GM19324 (cell line): ENCODE measurements around the gene SMYD1.

Experiments
- ATAC-seq: cut with Tn5 transposase; IDR thresholded peaks from one replicate; pipeline ENCODE4 v1.9.1; 2021; ENCODE audit warnings: mild to moderate bottlenecking, moderate library complexity; ENCODE audit not compliant: unreplicated experiment, low FRiP score

SMYD1 gene

GRCh38 chr2:88086401-88086800 lies 18.8 kb downstream of the SMYD1 start:
- no peak for ATAC-seq

- no peak for ATAC-seq
Measured at GRCh38 chr2:88087073-88087472, 19.4 kb downstream of the SMYD1 start.

- no peak for ATAC-seq
Measured at GRCh38 chr2:88087763-88088162, 20.1 kb downstream of the SMYD1 start.

GRCh38 chr2:88088999-88089398 lies 21.4 kb downstream of the SMYD1 start:
- ATAC-seq, result no peak

- no peak for ATAC-seq
Measured at GRCh38 chr2:88090446-88091283, 23.0 kb downstream of the SMYD1 start.

- no peak for ATAC-seq
Measured at GRCh38 chr2:88091943-88092342, 24.3 kb downstream of the SMYD1 start.

GRCh38 chr2:88092773-88093172 lies 25.1 kb downstream of the SMYD1 start:
- ATAC-seq, result no peak

GRCh38 chr2:88095022-88095421 lies 27.4 kb downstream of the SMYD1 start:
- ATAC-seq, result no peak

- no peak for ATAC-seq
Measured at GRCh38 chr2:88096708-88097107, 29.1 kb downstream of the SMYD1 start.

- no peak for ATAC-seq
Measured at GRCh38 chr2:88097192-88097591, 29.6 kb downstream of the SMYD1 start.

GRCh38 chr2:88097891-88098557 lies 30.4 kb downstream of the SMYD1 start:
- no peak for ATAC-seq

GRCh38 chr2:88098558-88098900 lies 30.9 kb downstream of the SMYD1 start:
- no peak for ATAC-seq

- no peak for ATAC-seq
Measured at GRCh38 chr2:88099798-88100488, 32.3 kb downstream of the SMYD1 start.

- no peak for ATAC-seq
Measured at GRCh38 chr2:88100489-88100858, 32.8 kb downstream of the SMYD1 start.

GRCh38 chr2:88108796-88109195 lies 41.2 kb downstream of the SMYD1 start:
- ATAC-seq, result no peak

- ATAC-seq, result no peak
Measured at GRCh38 chr2:88110830-88111229, 43.2 kb downstream of the SMYD1 start.

- no peak for ATAC-seq
Measured at GRCh38 chr2:88113069-88113468, 45.4 kb downstream of the SMYD1 start.

GRCh38 chr2:88114889-88115288 lies 47.3 kb downstream of the SMYD1 start:
- ATAC-seq, result no peak

GRCh38 chr2:88115825-88116518 lies 48.3 kb downstream of the SMYD1 start:
- ATAC-seq, result no peak

- ATAC-seq, result no peak
Measured at GRCh38 chr2:88116669-88117432, 49.2 kb downstream of the SMYD1 start.
